Measurements from ENCODE around the gene ELAPOR1.

Gene ELAPOR1

GRCh38 chr1:109113590-109114341 is at the start of gene ELAPOR1:
ELAPOR1 (plus strand) TSS chr1:109114115; CDS start chr1:109114184, 69 bp downstream.
- Mint-ChIP-seq H3K4me1 (ENCODE audit: low read depth) (peaks cover 26% of the 10 kb centered on the region), H3K9me3 (no peaks in the 10 kb centered on the region), H3K36me3 (ENCODE audit: low read depth) (peaks cover 2% of the 10 kb centered on the region), H3K27ac (peak within 1 kb of the TSS; percentile 80), H3K27me3 (ENCODE audit: low read depth) (peaks cover 32% of the 10 kb centered on the region), H3K4me3 (peak within 1 kb of the TSS; percentile 83)

GRCh38 chr1:109065137-109065536 is 48.8 kb upstream of the ELAPOR1 start:
- Mint-ChIP-seq H3K27ac (no peak overlapping the region), H3K27me3 (ENCODE audit: low read depth) (no peaks in the 10 kb centered on the region), H3K9me3 (no peaks in the 10 kb centered on the region), H3K4me3 (no peak overlapping the region), H3K4me1 (ENCODE audit: low read depth) (no peaks in the 10 kb centered on the region), H3K36me3 (ENCODE audit: low read depth) (peaks cover 6% of the 10 kb centered on the region)

GRCh38 chr1:109067883-109068282 is 46.0 kb upstream of the ELAPOR1 start:
- peaks cover 2% of the 10 kb centered on the region for H3K4me1 Mint-ChIP-seq (ENCODE audit: low read depth)
- H3K4me3 Mint-ChIP-seq = no peak overlapping the region
- no peak overlapping the region for H3K27ac Mint-ChIP-seq
- no peaks in the 10 kb centered on the region for H3K9me3 Mint-ChIP-seq
- peaks cover 11% of the 10 kb centered on the region for H3K36me3 Mint-ChIP-seq (ENCODE audit: low read depth)
- H3K27me3 Mint-ChIP-seq (ENCODE audit: low read depth) = no peaks in the 10 kb centered on the region

GRCh38 chr1:109069294-109069693 is 44.6 kb upstream of the ELAPOR1 start:
- H3K27ac Mint-ChIP-seq = no peak overlapping the region
- H3K4me1 Mint-ChIP-seq (ENCODE audit: low read depth) = peaks cover 6% of the 10 kb centered on the region
- H3K36me3 Mint-ChIP-seq (ENCODE audit: low read depth) = peaks cover 10% of the 10 kb centered on the region
- no peak overlapping the region for H3K4me3 Mint-ChIP-seq
- no peaks in the 10 kb centered on the region for H3K9me3 Mint-ChIP-seq
- no peaks in the 10 kb centered on the region for H3K27me3 Mint-ChIP-seq (ENCODE audit: low read depth)

GRCh38 chr1:109075531-109076490 is 38.1 kb upstream of the ELAPOR1 start, which contains the start of gene TAF13:
TAF13 (minus strand) TSS chr1:109076003; CDS start chr1:109075947, 56 bp downstream.
- H3K27me3 Mint-ChIP-seq (ENCODE audit: low read depth) = no peaks in the 10 kb centered on the region
- H3K27ac Mint-ChIP-seq = peak within 1 kb of the TSS; percentile 99
- no peaks in the 10 kb centered on the region for H3K9me3 Mint-ChIP-seq
- peaks cover 12% of the 10 kb centered on the region for H3K36me3 Mint-ChIP-seq (ENCODE audit: low read depth)
- peaks cover 17% of the 10 kb centered on the region for H3K4me1 Mint-ChIP-seq (ENCODE audit: low read depth)
- H3K4me3 Mint-ChIP-seq = peak within 1 kb of the TSS; percentile 98

GRCh38 chr1:109078317-109078716 is 35.6 kb upstream of the ELAPOR1 start:
- H3K9me3 Mint-ChIP-seq = no peaks in the 10 kb centered on the region
- peaks cover 16% of the 10 kb centered on the region for H3K4me1 Mint-ChIP-seq (ENCODE audit: low read depth)
- H3K27me3 Mint-ChIP-seq (ENCODE audit: low read depth) = no peaks in the 10 kb centered on the region
- H3K36me3 Mint-ChIP-seq (ENCODE audit: low read depth) = peaks cover 10% of the 10 kb centered on the region
- no peak overlapping the region for H3K4me3 Mint-ChIP-seq
- no peak overlapping the region for H3K27ac Mint-ChIP-seq

GRCh38 chr1:109079240-109079622 is 34.7 kb upstream of the ELAPOR1 start:
- Mint-ChIP-seq H3K36me3 (ENCODE audit: low read depth) (peaks cover 10% of the 10 kb centered on the region), H3K27me3 (ENCODE audit: low read depth) (no peaks in the 10 kb centered on the region), H3K4me1 (ENCODE audit: low read depth) (peaks cover 14% of the 10 kb centered on the region), H3K27ac (no peak overlapping the region), H3K4me3 (no peak overlapping the region), H3K9me3 (no peaks in the 10 kb centered on the region)

- H3K4me3 Mint-ChIP-seq = no peak overlapping the region
- H3K36me3 Mint-ChIP-seq (ENCODE audit: low read depth) = peaks cover 5% of the 10 kb centered on the region
- no peaks in the 10 kb centered on the region for H3K9me3 Mint-ChIP-seq
- no peaks in the 10 kb centered on the region for H3K27me3 Mint-ChIP-seq (ENCODE audit: low read depth)
- H3K4me1 Mint-ChIP-seq (ENCODE audit: low read depth) = peaks cover 7% of the 10 kb centered on the region
- H3K27ac Mint-ChIP-seq = no peak overlapping the region
Observed at GRCh38 chr1:109080441-109081082, 33.4 kb upstream of the ELAPOR1 start.

GRCh38 chr1:109083501-109083900 is 30.4 kb upstream of the ELAPOR1 start:
- H3K4me3 Mint-ChIP-seq = no peak overlapping the region

GRCh38 chr1:109083923-109084322 is 30.0 kb upstream of the ELAPOR1 start:
- Mint-ChIP-seq H3K9me3 (no peaks in the 10 kb centered on the region), H3K4me3 (no peak overlapping the region), H3K4me1 (ENCODE audit: low read depth) (peaks cover 1% of the 10 kb centered on the region), H3K27me3 (ENCODE audit: low read depth) (no peaks in the 10 kb centered on the region), H3K27ac (no peak overlapping the region), H3K36me3 (ENCODE audit: low read depth) (no peaks in the 10 kb centered on the region)

More at GRCh38 chr1:109083501-109083900, 30.4 kb upstream of the ELAPOR1 start:
- H3K36me3 Mint-ChIP-seq (ENCODE audit: low read depth) = no peaks in the 10 kb centered on the region
- H3K27me3 Mint-ChIP-seq (ENCODE audit: low read depth) = no peaks in the 10 kb centered on the region
- H3K4me1 Mint-ChIP-seq (ENCODE audit: low read depth) = peaks cover 1% of the 10 kb centered on the region
- H3K9me3 Mint-ChIP-seq = no peaks in the 10 kb centered on the region
- no peak overlapping the region for H3K27ac Mint-ChIP-seq

- Mint-ChIP-seq H3K27me3 (ENCODE audit: low read depth) (no peaks in the 10 kb centered on the region), H3K9me3 (no peaks in the 10 kb centered on the region), H3K36me3 (ENCODE audit: low read depth) (no peaks in the 10 kb centered on the region), H3K4me1 (ENCODE audit: low read depth) (peaks cover 6% of the 10 kb centered on the region), H3K4me3 (no peak overlapping the region), H3K27ac (no peak overlapping the region)
Observed at GRCh38 chr1:109084563-109085517, 29.1 kb upstream of the ELAPOR1 start.

GRCh38 chr1:109089242-109090015 is 24.5 kb upstream of the ELAPOR1 start:
- peaks cover 10% of the 10 kb centered on the region for H3K36me3 Mint-ChIP-seq (ENCODE audit: low read depth)
- H3K27me3 Mint-ChIP-seq (ENCODE audit: low read depth) = no peaks in the 10 kb centered on the region
- no peaks in the 10 kb centered on the region for H3K9me3 Mint-ChIP-seq
- peak overlapping the region; percentile 95 for H3K4me3 Mint-ChIP-seq
- peaks cover 30% of the 10 kb centered on the region for H3K4me1 Mint-ChIP-seq (ENCODE audit: low read depth)
- peak overlapping the region; percentile 94 for H3K27ac Mint-ChIP-seq
